Measurements from ENCODE around the gene EMSY.

- TF ChIP-seq CTCF (conservative IDR thresholded peaks at IDR 0.05) (no peak), ZFX (IDR thresholded peaks at IDR 0.05) (no peak)
Measured at GRCh38 chr11:76491644-76492043, 46.8 kb downstream of the EMSY start.
